Stimulated activated CD8-positive, alpha-beta memory T cell treated with anti-CD3 and anti-CD28 coated beads, Interleukin-15, amount 100 ng/mL, for 1 hour (primary cell): ENCODE data around the gene CHRD.
A peak's percentile ranks its signal among the peaks of the same experiment; 100 is the strongest.
"Not testable (repeated sequence)": the region's sequence is repeated elsewhere in the genome, so short reads cannot be mapped to it uniquely, and the experiment has no call there.

Source experiments
- DNase-seq: peaks from one replicate; pipeline ENCODE4 v3.0.0-alpha.2; 2020; ENCODE audit warnings: low read depth

The CHRD gene

GRCh38 chr3:184417619-184418327, 37.9 kb downstream of the CHRD start:
- DNase-seq, result peak; percentile 37

- DNase-seq, result no peak
These were observed 39.3 kb downstream of the CHRD start for GRCh38 chr3:184419171-184419570.

- DNase-seq, result no peak
These were observed 43.7 kb downstream of the CHRD start for GRCh38 chr3:184423561-184423960.

- no peak for DNase-seq
These were observed 46.9 kb downstream of the CHRD start for GRCh38 chr3:184426691-184427141.

GRCh38 chr3:184428561-184429175, 48.8 kb downstream of the CHRD start:
- no peak for DNase-seq

- DNase-seq, result no peak
These were observed 49.9 kb downstream of the CHRD start for GRCh38 chr3:184429786-184430185.

GRCh38 chr3:184430940-184431339, 51.1 kb downstream of the CHRD start:
- no peak for DNase-seq

- not testable (repeated sequence) for DNase-seq
These were observed 53.3 kb downstream of the CHRD start for GRCh38 chr3:184433178-184433577.

- no peak for DNase-seq
These were observed 59.2 kb downstream of the CHRD start for GRCh38 chr3:184439096-184439495.
